ENCODE measurements around the gene FSTL3. TPM values are rescaled to one million over a fixed set of nuclear protein-coding genes. Genes with fewer than 3 reads are reported as not detected.
A peak's percentile ranks its signal among the peaks of the same experiment; 100 is the strongest.

FSTL3 gene
- polyA plus RNA-seq, 2 donors = 5.9 to 7.8 TPM

DNA sequence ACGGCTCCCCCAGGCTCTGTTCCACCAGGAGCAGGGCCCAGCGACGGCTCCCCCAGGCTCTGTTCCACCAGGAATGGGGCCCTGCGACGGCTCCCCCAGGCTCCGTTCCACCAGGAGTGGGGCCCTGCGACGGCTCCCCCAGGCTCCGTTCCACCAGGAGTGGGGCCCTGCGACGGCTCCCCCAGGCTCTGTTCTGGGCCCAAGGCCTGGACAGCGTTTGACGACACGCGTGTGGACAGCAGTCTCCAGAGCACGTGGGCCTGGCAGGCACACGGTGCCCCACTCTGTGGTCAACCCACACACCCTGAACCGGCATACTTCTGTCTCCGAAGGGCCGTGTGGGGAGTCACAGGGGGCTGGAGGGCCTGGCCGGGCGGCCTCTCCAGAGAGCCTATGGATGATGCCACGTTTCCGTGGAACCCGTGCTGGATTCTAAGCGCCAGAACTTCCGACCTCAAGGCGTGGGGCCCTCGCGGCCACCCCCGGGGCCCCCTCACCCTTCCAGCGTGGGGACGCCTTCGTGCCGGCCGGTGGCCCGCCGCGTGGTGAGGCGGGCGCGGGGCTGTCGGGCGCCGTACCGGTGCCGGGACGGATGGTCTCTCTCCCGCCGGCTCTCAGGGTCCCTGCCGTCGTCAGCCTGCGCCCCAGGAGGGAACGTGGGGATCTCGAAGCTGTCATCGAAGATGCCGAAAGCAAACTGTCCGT lies 24.9 kb upstream of the FSTL3 start:
- no peak overlapping the region for H3K4me3 ChIP-seq (ENCODE audit: low read depth in 1 of 2, low read length in 2 of 2)
- WGBS, 2 donors = 94 to 95% methylated on average over 58 of the region's 58 CpGs
- H3K9me3 ChIP-seq (ENCODE audit: control insufficient read depth in 2 of 2, insufficient read depth in 1 of 2, low read depth in 1 of 2, low read length in 1 of 2) = no peaks in the 10 kb centered on the region
- no peak overlapping the region for H3K27ac ChIP-seq (ENCODE audit: low read depth in 2 of 2, low read length in 1 of 2)
- peaks cover 7 to 65% of the 10 kb centered on the region in 2 donors for H3K36me3 ChIP-seq (ENCODE audit: control insufficient read depth in 2 of 2, insufficient read depth in 2 of 2, low read length in 1 of 2)
- no peaks in the 10 kb centered on the region for H3K27me3 ChIP-seq (ENCODE audit: control insufficient read depth in 1 of 2, insufficient read depth in 2 of 2, low read length in 2 of 2)
- peaks cover 0 to 1% of the 10 kb centered on the region in 2 donors for H3K4me1 ChIP-seq (ENCODE audit: control insufficient read depth in 2 of 2, insufficient read depth in 2 of 2, low read length in 1 of 2)

DNA sequence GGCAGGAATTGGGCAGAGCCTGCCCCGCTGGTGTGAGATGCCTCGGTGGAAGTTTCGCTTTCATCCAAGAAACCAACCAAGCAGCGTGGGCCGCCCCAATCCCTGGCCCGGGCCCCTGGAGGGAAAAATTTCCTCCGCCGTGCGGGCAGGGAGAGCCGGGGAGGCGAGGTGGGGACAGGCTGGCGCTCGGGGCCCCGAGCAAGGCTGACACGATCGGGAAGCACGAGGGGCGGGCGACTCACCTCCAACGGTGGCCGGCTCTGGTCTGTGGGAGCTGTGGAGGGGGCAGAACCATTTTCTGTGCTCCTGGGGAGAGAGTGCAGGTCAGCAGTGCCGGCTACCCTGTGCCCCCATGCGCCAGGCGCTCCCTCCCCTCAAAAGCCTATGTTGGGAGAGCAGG lies 24.2 kb upstream of the FSTL3 start:
- Histone ChIP-seq H3K27ac (ENCODE audit: low read depth in 2 of 2, low read length in 1 of 2) (no peak overlapping the region), H3K36me3 (ENCODE audit: control insufficient read depth in 2 of 2, insufficient read depth in 2 of 2, low read length in 1 of 2) (peaks cover 7 to 59% of the 10 kb centered on the region in 2 donors), H3K4me1 (ENCODE audit: control insufficient read depth in 2 of 2, insufficient read depth in 2 of 2, low read length in 1 of 2) (peaks cover 0 to 3% of the 10 kb centered on the region in 2 donors), H3K4me3 (ENCODE audit: low read depth in 1 of 2, low read length in 2 of 2) (no peak overlapping the region), H3K27me3 (ENCODE audit: control insufficient read depth in 1 of 2, insufficient read depth in 2 of 2, low read length in 2 of 2) (no peaks in the 10 kb centered on the region), H3K9me3 (ENCODE audit: control insufficient read depth in 2 of 2, insufficient read depth in 1 of 2, low read depth in 1 of 2, low read length in 1 of 2) (no peaks in the 10 kb centered on the region)
- 82 to 87% methylated on average over 22 to 24 of the region's 24 CpGs for WGBS, 2 donors

DNA sequence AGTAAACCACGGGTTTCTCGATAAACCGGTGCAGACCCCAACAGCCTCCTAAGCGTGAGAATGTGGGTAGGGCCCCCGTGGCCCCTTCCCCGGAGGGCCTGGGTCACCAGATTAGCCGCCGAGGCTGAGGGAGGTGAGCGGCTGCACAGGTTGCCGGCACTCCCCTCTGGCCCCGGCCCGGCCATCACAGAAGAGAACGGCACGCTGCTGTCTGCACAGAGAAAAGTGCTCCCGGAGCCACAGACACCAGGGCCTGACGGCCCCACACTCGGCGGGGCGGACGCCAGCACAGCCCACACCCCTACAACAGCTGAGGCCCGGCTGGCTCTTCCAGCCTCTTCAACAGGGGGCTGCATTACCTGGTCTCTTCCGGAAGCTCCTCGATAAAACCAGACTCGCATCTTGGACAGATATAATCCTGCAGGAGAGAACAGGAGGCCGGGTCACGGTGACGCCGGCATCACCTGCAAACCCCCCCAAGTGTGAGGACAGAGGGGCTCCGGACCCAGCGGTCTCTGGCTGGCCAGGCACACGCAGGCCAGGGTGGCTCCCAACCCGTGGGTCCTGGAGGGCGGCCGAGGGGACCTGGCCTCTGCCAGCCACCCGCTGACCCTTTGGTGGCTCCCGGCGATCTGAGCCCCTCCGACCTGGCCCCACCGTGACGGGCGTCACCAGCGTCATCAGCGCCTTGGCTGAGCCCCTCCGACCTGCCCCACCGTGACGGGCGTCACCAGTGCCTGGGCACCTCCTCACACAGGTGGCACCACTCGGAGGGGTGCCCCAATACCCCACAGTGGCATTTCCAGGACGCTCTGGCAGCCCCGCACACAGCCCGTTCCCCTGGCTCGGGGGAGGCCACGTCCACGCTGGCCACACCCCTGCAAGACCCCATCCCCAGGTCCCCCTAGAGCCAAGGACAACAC lies 23.5 kb upstream of the FSTL3 start:
- Histone ChIP-seq H3K36me3 (ENCODE audit: control insufficient read depth in 2 of 2, insufficient read depth in 2 of 2, low read length in 1 of 2) (peaks cover 7 to 62% of the 10 kb centered on the region in 2 donors), H3K4me3 (ENCODE audit: low read depth in 1 of 2, low read length in 2 of 2) (no peak overlapping the region), H3K4me1 (ENCODE audit: control insufficient read depth in 2 of 2, insufficient read depth in 2 of 2, low read length in 1 of 2) (peaks cover 0 to 7% of the 10 kb centered on the region in 2 donors), H3K9me3 (ENCODE audit: control insufficient read depth in 2 of 2, insufficient read depth in 1 of 2, low read depth in 1 of 2, low read length in 1 of 2) (no peaks in the 10 kb centered on the region), H3K27me3 (ENCODE audit: control insufficient read depth in 1 of 2, insufficient read depth in 2 of 2, low read length in 2 of 2) (no peaks in the 10 kb centered on the region), H3K27ac (ENCODE audit: low read depth in 2 of 2, low read length in 1 of 2) (no peak overlapping the region)
- 91 to 93% methylated on average over 45 to 54 of the region's 54 CpGs for WGBS, 2 donors

DNA sequence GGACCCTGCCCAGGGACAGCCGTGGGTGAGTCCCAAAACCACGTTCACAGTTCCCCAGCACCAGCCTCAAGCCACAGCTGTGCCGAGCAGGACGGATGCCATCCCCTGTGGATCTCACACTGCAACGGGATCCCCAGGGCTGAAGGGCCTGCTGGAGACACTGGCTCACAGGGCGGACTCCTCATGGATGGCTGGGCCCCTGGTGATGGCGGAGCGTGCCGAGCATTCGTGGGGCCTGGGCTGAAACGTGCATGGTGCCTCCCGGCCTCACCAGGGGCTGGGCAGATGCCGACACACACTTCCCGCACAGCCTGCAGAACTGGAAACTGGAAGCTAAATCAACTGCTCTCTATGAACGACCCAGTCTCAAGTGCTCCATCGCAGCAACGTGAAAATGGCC lies 22.8 kb upstream of the FSTL3 start:
- Histone ChIP-seq H3K27me3 (ENCODE audit: control insufficient read depth in 1 of 2, insufficient read depth in 2 of 2, low read length in 2 of 2) (no peaks in the 10 kb centered on the region), H3K9me3 (ENCODE audit: control insufficient read depth in 2 of 2, insufficient read depth in 1 of 2, low read depth in 1 of 2, low read length in 1 of 2) (no peaks in the 10 kb centered on the region), H3K27ac (ENCODE audit: low read depth in 2 of 2, low read length in 1 of 2) (no peak overlapping the region), H3K36me3 (ENCODE audit: control insufficient read depth in 2 of 2, insufficient read depth in 2 of 2, low read length in 1 of 2) (peaks cover 7 to 59% of the 10 kb centered on the region in 2 donors), H3K4me3 (ENCODE audit: low read depth in 1 of 2, low read length in 2 of 2) (no peak overlapping the region), H3K4me1 (ENCODE audit: control insufficient read depth in 2 of 2, insufficient read depth in 2 of 2, low read length in 1 of 2) (peaks cover 6 to 13% of the 10 kb centered on the region in 2 donors)
- 86 to 87% methylated on average over 17 of the region's 17 CpGs for WGBS, 2 donors

DNA sequence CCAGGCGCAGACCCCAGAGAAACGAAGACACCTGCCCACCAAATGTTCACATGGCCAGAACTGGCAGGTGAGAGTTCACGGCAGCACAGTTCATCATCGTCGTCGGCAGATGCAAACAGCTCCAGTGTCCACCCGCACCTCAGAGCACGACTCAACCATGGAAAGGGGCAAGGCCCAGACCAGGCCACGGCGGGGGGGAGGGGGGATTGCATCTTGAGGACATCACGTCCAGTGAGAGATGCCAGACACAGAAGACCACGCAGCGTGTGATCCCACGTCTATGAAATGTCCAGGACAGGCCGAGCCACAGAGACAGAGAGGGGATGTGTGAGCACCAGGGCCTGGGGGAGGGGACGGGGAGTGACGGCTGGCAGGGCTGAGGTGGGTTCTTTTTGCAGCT lies 20.5 kb upstream of the FSTL3 start:
- peaks cover 0 to 45% of the 10 kb centered on the region in 2 donors for H3K36me3 ChIP-seq (ENCODE audit: control insufficient read depth in 2 of 2, insufficient read depth in 2 of 2, low read length in 1 of 2)
- H3K4me1 ChIP-seq (ENCODE audit: control insufficient read depth in 2 of 2, insufficient read depth in 2 of 2, low read length in 1 of 2) = peaks cover 16 to 35% of the 10 kb centered on the region in 2 donors
- H3K27ac ChIP-seq (ENCODE audit: low read depth in 2 of 2, low read length in 1 of 2) = no peak overlapping the region
- H3K27me3 ChIP-seq (ENCODE audit: control insufficient read depth in 1 of 2, insufficient read depth in 2 of 2, low read length in 2 of 2) = no peaks in the 10 kb centered on the region
- 75 to 80% methylated on average over 17 of the region's 17 CpGs for WGBS, 2 donors
- H3K9me3 ChIP-seq (ENCODE audit: control insufficient read depth in 2 of 2, insufficient read depth in 1 of 2, low read depth in 1 of 2, low read length in 1 of 2) = no peaks in the 10 kb centered on the region
- no peak overlapping the region for H3K4me3 ChIP-seq (ENCODE audit: low read depth in 1 of 2, low read length in 2 of 2)

DNA sequence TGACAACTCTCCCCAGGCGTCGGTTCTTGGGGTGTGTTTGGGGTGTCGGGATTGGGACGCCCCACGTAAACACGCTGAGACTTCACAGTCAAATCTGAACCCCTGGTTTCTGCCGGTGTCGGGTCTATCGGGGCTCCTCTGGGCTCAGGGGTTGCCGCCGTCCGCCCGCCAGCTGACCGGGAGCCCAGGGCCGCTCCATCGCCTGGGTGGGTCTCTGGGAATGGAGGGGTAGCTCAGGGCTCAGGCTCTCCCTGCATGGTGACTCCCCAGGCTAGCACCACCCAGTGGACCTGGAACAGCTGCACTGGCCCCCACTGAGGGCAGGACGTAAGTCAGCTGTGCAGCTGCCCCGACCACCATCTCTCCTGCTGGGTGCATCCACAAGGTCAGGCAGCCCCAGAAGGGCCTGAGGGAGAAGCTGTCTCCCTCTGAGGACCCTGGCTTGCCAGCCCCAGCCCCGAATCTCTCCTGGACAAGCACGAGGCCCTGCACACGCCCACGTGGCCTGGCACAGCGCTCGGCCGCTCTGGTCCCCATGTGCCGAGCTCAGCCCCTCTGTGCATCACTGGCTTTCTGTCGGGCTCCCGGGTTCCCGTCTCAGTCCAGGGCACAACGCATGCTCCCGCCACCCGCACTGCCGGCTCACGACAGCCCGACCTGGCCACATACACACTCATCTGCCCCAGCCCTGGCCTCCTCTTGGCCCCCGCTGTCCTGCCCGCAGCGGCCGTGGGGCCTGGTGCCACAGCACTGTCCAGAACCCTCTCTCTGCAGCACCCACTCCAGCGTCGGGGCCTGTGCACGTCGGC lies 19.2 kb upstream of the FSTL3 start:
- H3K36me3 ChIP-seq (ENCODE audit: control insufficient read depth in 2 of 2, insufficient read depth in 2 of 2, low read length in 1 of 2) = peaks cover 0 to 32% of the 10 kb centered on the region in 2 donors

DNA sequence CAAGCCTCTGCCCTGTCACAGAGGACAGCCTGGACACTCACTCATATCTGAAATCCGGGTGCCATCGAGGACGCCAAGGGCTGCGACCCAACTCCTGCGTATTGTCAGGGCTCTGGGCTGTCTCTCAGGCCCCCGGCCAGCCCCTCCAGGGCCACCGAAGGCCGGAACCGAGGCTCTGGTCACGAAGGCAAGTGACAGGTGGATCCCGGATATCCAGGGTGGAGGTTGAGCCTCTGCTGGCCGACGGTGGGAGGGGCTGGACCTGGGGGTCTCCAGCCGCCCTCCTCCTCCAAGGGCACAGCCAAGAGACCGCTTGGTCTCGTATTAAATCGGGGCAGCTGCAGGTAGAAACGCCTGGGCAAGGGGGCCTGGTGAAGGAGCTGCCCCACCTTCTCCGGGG lies 18.6 kb upstream of the FSTL3 start:
- Histone ChIP-seq H3K27me3 (ENCODE audit: control insufficient read depth in 1 of 2, insufficient read depth in 2 of 2, low read length in 2 of 2) (no peaks in the 10 kb centered on the region), H3K4me1 (ENCODE audit: control insufficient read depth in 2 of 2, insufficient read depth in 2 of 2, low read length in 1 of 2) (peaks cover 22 to 48% of the 10 kb centered on the region in 2 donors), H3K9me3 (ENCODE audit: control insufficient read depth in 2 of 2, insufficient read depth in 1 of 2, low read depth in 1 of 2, low read length in 1 of 2) (no peaks in the 10 kb centered on the region), H3K4me3 (ENCODE audit: low read depth in 1 of 2, low read length in 2 of 2) (no peak overlapping the region), H3K36me3 (ENCODE audit: control insufficient read depth in 2 of 2, insufficient read depth in 2 of 2, low read length in 1 of 2) (peaks cover 0 to 26% of the 10 kb centered on the region in 2 donors), H3K27ac (ENCODE audit: low read depth in 2 of 2, low read length in 1 of 2) (no peak overlapping the region)
- 84 to 85% methylated on average over 19 of the region's 19 CpGs for WGBS, 2 donors

More for the DNA sequence above, 19.2 kb upstream of the FSTL3 start:
- 86 to 87% methylated on average over 41 to 43 of the region's 43 CpGs for WGBS, 2 donors
- no peaks in the 10 kb centered on the region for H3K27me3 ChIP-seq (ENCODE audit: control insufficient read depth in 1 of 2, insufficient read depth in 2 of 2, low read length in 2 of 2)
- H3K9me3 ChIP-seq (ENCODE audit: control insufficient read depth in 2 of 2, insufficient read depth in 1 of 2, low read depth in 1 of 2, low read length in 1 of 2) = no peaks in the 10 kb centered on the region
- H3K4me1 ChIP-seq (ENCODE audit: control insufficient read depth in 2 of 2, insufficient read depth in 2 of 2, low read length in 1 of 2) = peaks cover 22 to 47% of the 10 kb centered on the region in 2 donors
- no peak overlapping the region for H3K27ac ChIP-seq (ENCODE audit: low read depth in 2 of 2, low read length in 1 of 2)
- H3K4me3 ChIP-seq (ENCODE audit: low read depth in 1 of 2, low read length in 2 of 2) = no peak overlapping the region

DNA sequence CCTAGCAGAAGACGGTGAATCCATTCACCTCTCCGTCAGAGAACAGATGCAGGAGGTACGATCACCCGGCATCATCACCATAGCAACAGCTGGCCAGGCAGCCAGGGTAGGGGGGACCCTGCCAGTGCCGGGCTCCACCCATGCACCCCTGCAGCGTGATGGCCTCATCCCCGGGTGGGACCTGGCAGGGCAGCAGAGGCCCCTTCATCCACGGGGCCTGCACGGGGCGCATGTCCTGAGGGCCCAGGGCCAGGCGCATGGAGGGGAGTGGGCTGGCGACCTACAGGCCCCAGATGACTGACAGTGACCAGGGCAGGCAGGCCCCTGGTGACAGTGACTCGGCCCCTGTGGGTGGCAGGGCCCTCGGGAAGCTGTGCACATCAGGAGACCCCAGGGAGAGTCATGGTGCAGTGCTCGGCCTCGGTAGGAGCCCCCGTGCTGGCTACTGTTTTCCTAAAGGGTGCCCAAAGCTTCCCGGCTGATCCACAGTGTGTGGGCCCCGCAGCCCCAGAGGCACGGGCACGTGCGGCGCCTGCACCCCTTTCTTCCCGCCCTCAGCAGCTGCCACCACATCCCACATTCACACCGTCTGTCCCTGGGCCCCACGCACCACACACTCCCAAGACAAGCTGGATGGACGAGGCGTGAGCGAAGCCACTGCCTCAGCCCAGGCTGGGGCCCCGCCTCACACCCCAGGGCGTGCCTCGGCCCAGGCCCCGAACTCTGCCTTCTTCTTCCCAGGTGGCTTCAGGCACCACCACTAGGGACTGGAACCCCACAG lies 17.9 kb upstream of the FSTL3 start:
- H3K27ac ChIP-seq (ENCODE audit: low read depth in 2 of 2, low read length in 1 of 2) = peak overlapping the region; percentile 85 to 96
- no peaks in the 10 kb centered on the region for H3K9me3 ChIP-seq (ENCODE audit: control insufficient read depth in 2 of 2, insufficient read depth in 1 of 2, low read depth in 1 of 2, low read length in 1 of 2)
- peak overlapping the region in 1 of 2 donors; percentile 12 for H3K4me3 ChIP-seq (ENCODE audit: low read depth in 1 of 2, low read length in 2 of 2)
- peaks cover 0 to 19% of the 10 kb centered on the region in 2 donors for H3K36me3 ChIP-seq (ENCODE audit: control insufficient read depth in 2 of 2, insufficient read depth in 2 of 2, low read length in 1 of 2)
- H3K4me1 ChIP-seq (ENCODE audit: control insufficient read depth in 2 of 2, insufficient read depth in 2 of 2, low read length in 1 of 2) = peaks cover 22 to 48% of the 10 kb centered on the region in 2 donors
- WGBS, 2 donors = 65 to 72% methylated on average over 33 of the region's 33 CpGs
- H3K27me3 ChIP-seq (ENCODE audit: control insufficient read depth in 1 of 2, insufficient read depth in 2 of 2, low read length in 2 of 2) = no peaks in the 10 kb centered on the region

Measured in esophagus (tissue), 2 donors.